Measurements from ENCODE around the gene PMAIP1. TPM values are rescaled to one million over a fixed set of nuclear protein-coding genes. Genes with fewer than 3 reads are reported as not detected.

PMAIP1 gene
- total and polyA plus RNA-seq, 3 donors from 2014 or later: 4.7 to 6.0 (median 4.8) TPM

GRCh38 chr18:59938676-59939075, 38.9 kb downstream of the PMAIP1 start:
- no peaks in the 10 kb centered on the region for H3K27me3 ChIP-seq
- no peaks in the 10 kb centered on the region for H3K4me1 ChIP-seq
- no peaks in the 10 kb centered on the region for H3K9me3 ChIP-seq
- no peak overlapping the region for H3K4me3 ChIP-seq
- H3K36me3 ChIP-seq (ENCODE audit: low read depth, missing control alignments): no peaks in the 10 kb centered on the region
- H3K27ac ChIP-seq: no peak overlapping the region
- DNase-seq: no peak
- intact Hi-C loops (cut with DNase I; ENCODE audit: low total_unique reads): no loop called here
- TF ChIP-seq, protein P1, sequence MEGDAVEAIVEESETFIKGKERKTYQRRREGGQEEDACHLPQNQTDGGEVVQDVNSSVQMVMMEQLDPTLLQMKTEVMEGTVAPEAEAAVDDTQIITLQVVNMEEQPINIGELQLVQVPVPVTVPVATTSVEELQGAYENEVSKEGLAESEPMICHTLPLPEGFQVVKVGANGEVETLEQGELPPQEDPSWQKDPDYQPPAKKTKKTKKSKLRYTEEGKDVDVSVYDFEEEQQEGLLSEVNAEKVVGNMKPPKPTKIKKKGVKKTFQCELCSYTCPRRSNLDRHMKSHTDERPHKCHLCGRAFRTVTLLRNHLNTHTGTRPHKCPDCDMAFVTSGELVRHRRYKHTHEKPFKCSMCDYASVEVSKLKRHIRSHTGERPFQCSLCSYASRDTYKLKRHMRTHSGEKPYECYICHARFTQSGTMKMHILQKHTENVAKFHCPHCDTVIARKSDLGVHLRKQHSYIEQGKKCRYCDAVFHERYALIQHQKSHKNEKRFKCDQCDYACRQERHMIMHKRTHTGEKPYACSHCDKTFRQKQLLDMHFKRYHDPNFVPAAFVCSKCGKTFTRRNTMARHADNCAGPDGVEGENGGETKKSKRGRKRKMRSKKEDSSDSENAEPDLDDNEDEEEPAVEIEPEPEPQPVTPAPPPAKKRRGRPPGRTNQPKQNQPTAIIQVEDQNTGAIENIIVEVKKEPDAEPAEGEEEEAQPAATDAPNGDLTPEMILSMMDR (IDR thresholded peaks at IDR 0.05): no peak
- TF ChIP-seq POLR2A (IDR thresholded peaks at IDR 0.05): no peak
- 81 to 92% methylated on average over 4 of the region's 4 CpGs for WGBS, 2 donors

GRCh38 chr18:59939127-59939526, 39.3 kb downstream of the PMAIP1 start:
- no peaks in the 10 kb centered on the region for H3K9me3 ChIP-seq
- no peaks in the 10 kb centered on the region for H3K27me3 ChIP-seq
- intact Hi-C loops (cut with DNase I; ENCODE audit: low total_unique reads): no loop called here
- no peaks in the 10 kb centered on the region for H3K4me1 ChIP-seq
- DNase-seq: no peak
- H3K27ac ChIP-seq: no peak overlapping the region
- no peaks in the 10 kb centered on the region for H3K36me3 ChIP-seq (ENCODE audit: low read depth, missing control alignments)
- H3K4me3 ChIP-seq: no peak overlapping the region
- TF ChIP-seq, protein P1 (IDR thresholded peaks at IDR 0.05): no peak
- no peak for TF ChIP-seq POLR2A (IDR thresholded peaks at IDR 0.05)

- DNase-seq: no peak
- intact Hi-C loops (cut with DNase I; ENCODE audit: low total_unique reads): no loop called here
- 46 to 83% methylated on average over 2 of the region's 2 CpGs for WGBS, 2 donors
- no peaks in the 10 kb centered on the region for H3K9me3 ChIP-seq
- H3K4me1 ChIP-seq: no peaks in the 10 kb centered on the region
- no peak overlapping the region for H3K4me3 ChIP-seq
- no peak overlapping the region for H3K27ac ChIP-seq
- H3K27me3 ChIP-seq: no peaks in the 10 kb centered on the region
- TF ChIP-seq, protein P1 (IDR thresholded peaks at IDR 0.05): no peak
- no peak for TF ChIP-seq POLR2A (IDR thresholded peaks at IDR 0.05)
- no peaks in the 10 kb centered on the region for H3K36me3 ChIP-seq (ENCODE audit: low read depth, missing control alignments)
Measured at GRCh38 chr18:59940068-59940467, 40.3 kb downstream of the PMAIP1 start.

- intact Hi-C loops (cut with DNase I; ENCODE audit: low total_unique reads): no loop called here
- Histone ChIP-seq H3K27ac (no peak overlapping the region), H3K36me3 (ENCODE audit: low read depth, missing control alignments) (no peaks in the 10 kb centered on the region), H3K27me3 (no peaks in the 10 kb centered on the region), H3K4me3 (no peak overlapping the region), H3K4me1 (no peaks in the 10 kb centered on the region), H3K9me3 (no peaks in the 10 kb centered on the region)
- WGBS, 2 donors: 66 to 90% methylated on average over 4 of the region's 4 CpGs
- TF ChIP-seq POLR2A (IDR thresholded peaks at IDR 0.05): no peak
- TF ChIP-seq, protein P1 (IDR thresholded peaks at IDR 0.05): no peak
- DNase-seq: no peak
Measured at GRCh38 chr18:59941331-59941730, 41.5 kb downstream of the PMAIP1 start.

GRCh38 chr18:59942601-59943000, 42.8 kb downstream of the PMAIP1 start:
- 89 to 91% methylated on average over 4 of the region's 4 CpGs for WGBS, 2 donors
- no peak overlapping the region for H3K4me3 ChIP-seq
- no peaks in the 10 kb centered on the region for H3K4me1 ChIP-seq
- no peaks in the 10 kb centered on the region for H3K9me3 ChIP-seq
- no peaks in the 10 kb centered on the region for H3K27me3 ChIP-seq
- no peak for TF ChIP-seq POLR2A (IDR thresholded peaks at IDR 0.05)
- H3K36me3 ChIP-seq (ENCODE audit: low read depth, missing control alignments): no peaks in the 10 kb centered on the region
- intact Hi-C loops (cut with DNase I; ENCODE audit: low total_unique reads): no loop called here
- DNase-seq: no peak
- no peak overlapping the region for H3K27ac ChIP-seq
